ENCODE measurements around the gene HSPA1A. TPM values are rescaled to one million over a fixed set of nuclear protein-coding genes. Genes with fewer than 3 reads are reported as not detected.

The HSPA1A gene
- total and polyA plus RNA-seq, 9 of the 15 experiments (the other 6 are each of a cell fraction or from before 2014, with no cell fraction given), result 2.2 to 273 (median 107) TPM

DNA sequence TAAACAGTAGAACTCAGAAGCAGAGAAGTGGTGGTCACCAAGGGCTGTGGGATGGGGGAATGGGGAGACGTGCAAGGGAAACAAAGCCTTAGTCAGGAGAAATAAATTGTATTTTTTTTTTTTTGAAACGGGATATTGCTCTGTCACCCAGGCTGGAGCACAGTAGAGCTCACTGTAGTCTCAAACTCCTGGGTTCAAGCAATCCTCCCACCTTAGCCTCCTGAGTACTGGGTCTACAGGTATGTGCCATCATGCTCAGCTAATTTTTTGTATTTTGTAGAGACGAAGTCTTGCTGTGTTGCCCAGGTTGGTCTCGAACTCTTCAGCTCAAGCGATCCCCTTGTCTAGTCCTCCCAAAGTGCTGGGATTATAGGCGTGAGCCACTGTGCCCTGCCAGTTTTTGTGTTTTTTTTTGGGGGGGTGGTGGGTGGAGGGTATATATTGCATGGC, 15.6 kb downstream of the HSPA1A start (continued):
- TF ChIP-seq ARID4B (CRISPR knock-in tag; IDR thresholded peaks at IDR 0.05), result no peak; the same call in 1 of the 2 replicates
- TF ChIP-seq LARP7 (IDR thresholded peaks at IDR 0.05), result 0 out of 2 replicates have a peak, but pooled peaks have one; percentile 29
- no peak for TF ChIP-seq EP400 (IDR thresholded peaks at IDR 0.05)
- no peak for TF ChIP-seq SNRNP70 (optimal IDR thresholded peaks at IDR 0.05; ENCODE audit: low read depth, low read length)
- no peak for TF ChIP-seq HIVEP1 (CRISPR knock-in tag; IDR thresholded peaks at IDR 0.05)
- TF ChIP-seq ELF2 (CRISPR knock-in tag; IDR thresholded peaks at IDR 0.05), result no peak
- no peak for TF ChIP-seq DMBX1 (CRISPR knock-in tag; IDR thresholded peaks at IDR 0.05; ENCODE audit: borderline replicate concordance)
- TF ChIP-seq ZNF561 (CRISPR knock-in tag; conservative IDR thresholded peaks at IDR 0.05), result no peak
- TF ChIP-seq, protein P1, sequence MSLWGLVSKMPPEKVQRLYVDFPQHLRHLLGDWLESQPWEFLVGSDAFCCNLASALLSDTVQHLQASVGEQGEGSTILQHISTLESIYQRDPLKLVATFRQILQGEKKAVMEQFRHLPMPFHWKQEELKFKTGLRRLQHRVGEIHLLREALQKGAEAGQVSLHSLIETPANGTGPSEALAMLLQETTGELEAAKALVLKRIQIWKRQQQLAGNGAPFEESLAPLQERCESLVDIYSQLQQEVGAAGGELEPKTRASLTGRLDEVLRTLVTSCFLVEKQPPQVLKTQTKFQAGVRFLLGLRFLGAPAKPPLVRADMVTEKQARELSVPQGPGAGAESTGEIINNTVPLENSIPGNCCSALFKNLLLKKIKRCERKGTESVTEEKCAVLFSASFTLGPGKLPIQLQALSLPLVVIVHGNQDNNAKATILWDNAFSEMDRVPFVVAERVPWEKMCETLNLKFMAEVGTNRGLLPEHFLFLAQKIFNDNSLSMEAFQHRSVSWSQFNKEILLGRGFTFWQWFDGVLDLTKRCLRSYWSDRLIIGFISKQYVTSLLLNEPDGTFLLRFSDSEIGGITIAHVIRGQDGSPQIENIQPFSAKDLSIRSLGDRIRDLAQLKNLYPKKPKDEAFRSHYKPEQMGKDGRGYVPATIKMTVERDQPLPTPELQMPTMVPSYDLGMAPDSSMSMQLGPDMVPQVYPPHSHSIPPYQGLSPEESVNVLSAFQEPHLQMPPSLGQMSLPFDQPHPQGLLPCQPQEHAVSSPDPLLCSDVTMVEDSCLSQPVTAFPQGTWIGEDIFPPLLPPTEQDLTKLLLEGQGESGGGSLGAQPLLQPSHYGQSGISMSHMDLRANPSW (CRISPR knock-in tag; IDR thresholded peaks at IDR 0.05), result no peak
- peak; percentile 4; the same call in 1 of the 2 replicates for TF ChIP-seq ZBTB40 (IDR thresholded peaks at IDR 0.05)
- TF ChIP-seq ZBTB40 (CRISPR knock-in tag; IDR thresholded peaks at IDR 0.05), result no peak
- 0 out of 2 replicates have a peak, but pooled peaks have one; percentile 9 for TF ChIP-seq SMARCA5 (IDR thresholded peaks at IDR 0.05)
- TF ChIP-seq EGR1 (conservative IDR thresholded peaks at IDR 0.05), result no peak
- no peak for TF ChIP-seq ZNF695 (CRISPR knock-in tag; IDR thresholded peaks at IDR 0.05)
